GM19043 (cell line): Measurements from ENCODE around the gene SHD.
"Not testable (repeated sequence)": the region's sequence is repeated elsewhere in the genome, so short reads cannot be mapped to it uniquely, and the experiment has no call there.

ENCODE experiments used
- ATAC-seq: cut with Tn5 transposase; IDR thresholded peaks from one replicate; pipeline ENCODE4 v1.9.1; 2021; ENCODE audit warnings: low read depth; ENCODE audit not compliant: unreplicated experiment

The SHD gene

GRCh38 chr19:4266253-4267000 lies 12.6 kb upstream of the SHD start:
- ATAC-seq, result no peak

DNA sequence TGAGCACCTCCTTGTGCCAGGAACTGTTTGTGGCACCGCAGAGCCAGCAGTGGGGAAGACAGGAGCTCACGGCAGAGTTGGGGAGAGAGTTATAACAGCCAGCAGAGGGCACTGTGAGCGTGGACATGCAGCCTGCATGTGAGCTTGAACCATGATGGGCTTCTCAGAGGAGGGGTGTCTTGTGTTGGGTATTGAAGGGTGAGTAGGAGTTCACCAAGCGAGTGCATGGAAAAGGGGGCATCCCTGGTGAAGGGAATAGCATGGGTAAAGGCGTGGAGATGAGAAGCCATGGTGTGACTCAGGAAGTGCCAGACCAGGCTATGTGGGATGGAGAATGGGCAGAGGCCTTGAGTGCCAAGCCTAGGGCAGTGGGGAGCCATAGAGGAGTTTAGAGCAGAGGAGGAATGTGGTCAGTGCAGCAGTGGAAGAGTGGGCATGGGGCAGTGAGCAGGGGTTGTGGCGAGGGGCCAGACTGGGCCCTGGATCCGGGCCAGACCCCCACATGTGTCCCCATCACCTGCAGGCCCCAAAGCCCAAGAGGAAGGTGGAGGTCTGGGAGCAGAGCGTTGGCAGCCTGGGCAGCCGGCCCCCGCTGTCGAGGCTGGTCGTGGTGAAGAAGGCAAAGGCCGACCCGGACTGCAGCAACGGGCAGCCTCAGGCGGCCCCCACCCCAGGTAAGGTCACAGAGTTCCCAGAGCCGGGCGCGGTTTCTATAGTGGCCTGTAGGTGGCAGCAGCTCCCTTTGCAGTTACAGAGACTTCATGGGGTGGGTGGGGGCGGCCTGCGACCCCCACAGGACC lies 11.8 kb upstream of the SHD start:
- no peak for ATAC-seq

GRCh38 chr19:4267901-4268815 lies 10.9 kb upstream of the SHD start:
- no peak for ATAC-seq

DNA sequence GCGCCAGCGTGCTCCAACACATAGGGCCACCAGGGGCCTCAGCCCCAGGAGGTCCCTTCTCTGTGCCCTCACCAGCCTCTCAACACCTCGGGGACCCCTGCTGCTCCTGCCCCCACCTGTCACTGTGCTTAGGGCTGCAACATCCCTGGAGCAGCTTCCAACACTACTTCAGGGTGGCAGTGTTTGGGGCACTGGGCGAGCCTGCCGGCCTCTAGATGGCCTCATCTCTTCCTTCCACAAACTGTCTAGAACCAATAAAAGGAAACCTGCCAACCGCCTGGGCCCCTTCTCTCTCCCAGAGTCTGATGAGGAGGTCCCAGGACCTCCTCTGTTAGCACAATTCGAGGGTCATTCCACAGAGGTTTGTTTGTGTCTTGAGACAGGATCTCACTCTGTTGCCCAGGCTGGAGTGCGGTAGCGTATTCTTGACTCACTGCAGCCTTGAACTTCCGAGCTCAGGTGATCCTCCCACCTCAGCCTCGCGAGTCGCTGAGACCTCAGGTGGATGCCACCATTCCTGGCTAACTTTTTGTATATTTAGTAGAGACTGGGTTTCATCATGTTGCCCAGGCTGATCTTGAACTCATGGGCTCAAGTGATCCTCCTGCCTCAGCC lies 10.1 kb upstream of the SHD start:
- ATAC-seq, result no peak

DNA sequence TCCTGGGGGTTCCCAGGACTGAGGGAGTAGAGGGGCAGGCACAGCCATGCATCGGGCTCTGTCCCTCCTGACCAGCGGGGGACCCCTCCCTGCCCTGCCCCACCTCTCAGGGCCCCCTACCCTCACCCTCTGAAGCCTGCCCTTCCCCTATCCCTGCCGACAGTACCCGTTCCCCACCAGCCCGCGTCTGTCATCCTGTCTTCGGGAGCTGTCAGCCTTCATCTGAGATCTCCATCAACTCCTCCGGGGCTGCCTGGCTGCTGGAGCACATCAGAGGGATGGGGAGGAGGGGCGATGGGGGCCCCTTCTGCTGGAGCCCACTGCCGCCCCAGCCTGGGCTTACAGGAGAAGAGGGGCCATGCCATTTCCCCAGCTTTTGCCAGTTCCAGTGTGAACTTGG lies 6.2 kb upstream of the SHD start:
- no peak for ATAC-seq

DNA sequence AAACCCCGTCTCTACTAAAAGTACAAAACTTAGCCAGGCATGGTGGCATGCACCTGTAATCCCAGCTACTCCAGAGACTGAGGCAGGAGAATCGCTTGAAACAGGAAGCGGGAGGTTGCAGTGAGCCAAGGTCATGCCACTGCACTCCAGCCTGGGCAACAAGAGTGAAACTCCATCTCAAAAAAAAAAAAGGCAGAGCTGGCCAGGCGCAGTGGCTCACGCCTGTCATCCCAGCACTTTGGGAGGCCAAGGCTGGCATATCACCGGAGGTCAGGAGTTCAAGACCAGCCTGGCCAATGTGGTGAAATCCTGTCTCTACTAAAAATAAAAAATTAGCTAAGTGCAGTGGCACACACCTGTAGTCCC lies 4.8 kb upstream of the SHD start:
- ATAC-seq, result not testable (repeated sequence)

- no peak for ATAC-seq
Measured at GRCh38 chr19:4277191-4277696, 1.8 kb upstream of the SHD start.

GRCh38 chr19:4278010-4278409 lies 1.1 kb upstream of the SHD start:
- no peak for ATAC-seq

GRCh38 chr19:4279267-4279529 lies 132 bp downstream of the SHD start:
- no peak for ATAC-seq

GRCh38 chr19:4279530-4280422 lies 710 bp downstream of the SHD start:
- no peak for ATAC-seq

DNA sequence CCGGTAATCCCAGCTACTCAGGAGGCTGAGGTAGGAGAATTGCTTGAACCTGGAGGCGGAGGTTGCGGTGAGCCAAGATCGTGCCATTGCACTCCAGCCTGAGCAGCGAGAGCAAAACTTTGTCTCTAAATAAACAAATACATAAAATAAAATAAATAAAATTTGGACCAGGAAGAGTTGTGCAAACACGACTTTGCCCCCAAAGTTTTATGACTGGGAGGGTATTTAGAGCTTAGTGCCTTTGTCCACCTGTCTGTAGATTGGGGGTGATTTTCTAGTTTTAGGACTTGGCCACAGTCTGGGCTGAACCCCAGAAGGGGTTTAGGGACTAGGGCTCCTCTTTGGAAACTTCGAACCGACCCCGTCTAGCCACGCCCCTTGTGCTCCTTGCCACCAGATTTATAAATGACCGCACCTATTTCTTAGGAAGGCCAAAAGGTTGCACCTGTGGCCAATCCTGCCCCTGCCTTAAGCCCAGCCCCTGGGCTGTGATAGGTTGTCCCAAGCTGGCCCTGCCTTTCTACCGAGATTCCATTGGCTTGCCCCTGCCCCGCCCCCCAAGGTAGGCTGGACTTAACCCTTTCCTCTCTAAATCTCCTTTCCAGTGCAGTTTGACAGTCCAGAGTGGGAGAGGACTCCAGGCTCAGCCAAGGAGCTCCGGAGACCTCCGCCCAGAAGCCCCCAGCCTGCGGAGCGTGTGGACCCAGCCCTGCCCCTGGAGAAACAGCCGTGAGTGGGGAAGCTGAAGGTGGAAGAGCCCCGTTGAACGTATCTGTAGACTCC lies 5.3 kb downstream of the SHD start:
- ATAC-seq, result no peak

DNA sequence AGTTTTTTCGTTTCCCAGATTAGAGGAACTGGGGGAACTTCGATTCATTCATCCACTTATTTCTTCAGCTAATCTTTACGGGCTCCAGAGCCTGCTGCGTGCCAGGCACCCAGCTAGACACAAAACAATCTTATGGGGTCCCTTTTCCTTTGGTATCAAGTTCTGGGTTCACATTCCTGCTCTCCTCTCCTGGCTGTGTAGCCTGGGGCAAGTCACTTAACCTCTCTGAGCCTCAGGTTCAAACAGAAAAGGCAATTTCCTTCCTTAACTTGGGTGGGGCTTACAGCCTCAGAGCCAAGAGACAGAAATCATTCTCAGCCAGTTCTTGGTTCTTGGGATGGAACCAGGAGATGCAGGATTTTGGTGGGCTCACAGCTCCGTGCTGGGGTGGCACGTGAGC lies 5.9 kb downstream of the SHD start:
- ATAC-seq, result no peak

DNA sequence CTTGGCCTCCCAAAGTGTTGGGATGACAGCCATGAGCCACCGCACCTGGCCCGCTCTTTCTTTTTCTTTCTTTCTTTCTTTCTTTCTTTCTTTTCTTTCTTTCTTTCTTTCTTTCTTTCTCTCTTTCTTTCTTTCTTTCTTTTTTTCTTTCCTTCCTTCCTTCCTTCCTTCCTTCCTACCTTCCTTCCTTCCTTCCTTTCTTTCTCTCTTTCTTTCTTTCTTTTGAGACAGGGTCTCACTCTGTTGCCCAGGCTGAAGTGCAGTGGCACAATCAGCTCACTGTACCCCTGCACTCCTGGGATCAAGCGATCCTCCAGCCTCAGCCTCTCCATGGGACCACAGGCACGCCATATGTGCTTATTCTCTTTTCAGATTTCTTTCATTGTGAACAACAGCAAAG lies 7.1 kb downstream of the SHD start:
- not testable (repeated sequence) for ATAC-seq

GRCh38 chr19:4288091-4288777 lies 9.2 kb downstream of the SHD start:
- no peak for ATAC-seq

DNA sequence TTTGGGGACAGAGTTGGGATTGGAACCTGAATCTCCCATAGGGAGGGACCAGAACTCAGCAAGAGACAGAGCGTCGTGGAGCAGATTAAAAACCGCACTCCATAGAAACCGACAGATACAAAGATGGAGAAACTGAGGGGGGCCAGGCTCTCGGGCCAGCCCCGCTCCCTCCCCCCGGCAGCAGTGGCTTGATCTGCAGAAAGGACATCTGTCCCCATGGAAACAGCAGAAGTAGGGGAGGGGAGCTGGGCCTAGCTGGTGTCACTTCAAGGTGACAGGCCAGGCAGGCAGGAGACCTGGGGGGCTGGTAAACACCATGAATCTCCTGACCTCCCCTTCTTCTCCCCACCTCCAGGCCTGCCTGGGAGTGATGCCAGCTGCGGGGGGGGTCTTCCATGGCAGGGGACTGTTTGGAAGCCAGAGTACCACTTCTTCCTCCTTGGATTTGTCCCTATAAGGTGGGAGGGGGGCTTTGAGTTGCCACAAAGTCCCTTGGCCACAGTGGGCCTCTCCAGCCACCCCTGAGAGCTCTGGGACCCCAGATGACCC lies 12.2 kb downstream of the SHD start:
- no peak for ATAC-seq

- no peak for ATAC-seq
Measured at GRCh38 chr19:4292515-4292914, 13.4 kb downstream of the SHD start.

GRCh38 chr19:4294389-4294788 lies 15.3 kb downstream of the SHD start:
- ATAC-seq, result no peak
